GM23248 (cell line): Measurements from ENCODE around the gene MOB3B. TPM values are rescaled to one million over a fixed set of nuclear protein-coding genes. Genes with fewer than 3 reads are reported as not detected.

Experiments
- DNase-seq: peaks from one replicate; pipeline ENCODE4 v3.0.0-alpha.2; 2015
- H2AFZ ChIP-seq: fragments of 200-600 bp; sonication (generic); 2 replicates; pipeline ENCODE4 v1.6.1; 2016; ENCODE audit warnings: antibody characterized with exemption
- H3F3A ChIP-seq: fragments of 200-600 bp; sonication (generic); 2 replicates; pipeline ENCODE4 v1.6.1; 2016; ENCODE audit warnings: mild to moderate bottlenecking, antibody characterized with exemption, mixed run types; ENCODE audit not compliant: insufficient read depth
- H3K27ac ChIP-seq: fragments of 200-600 bp; sonication (generic); 2 replicates; pipeline ENCODE4 v1.5.1; 2016; ENCODE audit warnings: mild to moderate bottlenecking
- H3K27me3 ChIP-seq: fragments of 200-600 bp; sonication (generic); replicated peaks from 2 replicates; pipeline ENCODE4 v1.6.1; 2016; ENCODE audit warnings: mild to moderate bottlenecking; ENCODE audit not compliant: insufficient read depth
- H3K36me3 ChIP-seq: fragments of 200-600 bp; sonication (generic); 2 replicates; pipeline ENCODE4 v1.6.1; 2016; ENCODE audit warnings: low read depth, mild to moderate bottlenecking
- H3K4me1 ChIP-seq: fragments of 200-600 bp; sonication (generic); 2 replicates; pipeline ENCODE4 v1.6.1; 2016; ENCODE audit warnings: mild to moderate bottlenecking; ENCODE audit not compliant: insufficient read depth
- H3K4me2 ChIP-seq: fragments of 200-600 bp; sonication (generic); one replicate; pipeline ENCODE4 v1.6.1; 2016; ENCODE audit warnings: mild to moderate bottlenecking; ENCODE audit not compliant: unreplicated experiment
- H3K4me3 ChIP-seq: fragments of 200-600 bp; sonication (generic); 2 replicates; pipeline ENCODE4 v1.5.1; 2016; ENCODE audit warnings: mild to moderate bottlenecking
- H3K79me2 ChIP-seq: fragments of 200-600 bp; sonication (generic); 2 replicates; pipeline ENCODE4 v1.6.1; 2016; ENCODE audit warnings: mild to moderate bottlenecking; ENCODE audit not compliant: insufficient read depth
- H3K9ac ChIP-seq: fragments of 200-600 bp; sonication (generic); 2 replicates; pipeline ENCODE4 v1.6.1; 2016; ENCODE audit warnings: mild to moderate bottlenecking
- H3K9me2 ChIP-seq: fragments of 200-600 bp; sonication (generic); 2 replicates; pipeline ENCODE4 v1.6.1; 2016; ENCODE audit warnings: mixed run types, mild to moderate bottlenecking, moderate library complexity; ENCODE audit not compliant: insufficient read depth
- H3K9me3 ChIP-seq: fragments of 200-600 bp; sonication (generic); one replicate; pipeline ENCODE4 v1.6.1; 2017; ENCODE audit warnings: low read depth
- H4K20me1 ChIP-seq: fragments of 200-600 bp; sonication (generic); 2 replicates; pipeline ENCODE4 v1.6.0; 2016; ENCODE audit not compliant: insufficient read depth
- EZH2 ChIP-seq: fragments of 200-600 bp; sonication (generic); IDR thresholded peaks from 2 replicates; pipeline ENCODE4 v1.6.1; 2018; ENCODE audit warnings: antibody characterized with exemption, mild to moderate bottlenecking; ENCODE audit not compliant: insufficient read depth, poor library complexity, severe bottlenecking
- EZH2phosphoT487 ChIP-seq: fragments of 200-600 bp; sonication (generic); IDR thresholded peaks from 2 replicates; pipeline ENCODE4 v1.6.1; 2018; ENCODE audit warnings: antibody characterized with exemption, moderate library complexity, mild to moderate bottlenecking, low read depth; ENCODE audit not compliant: insufficient read depth
- WGBS, 2 experiments: methylation state at CpG; one replicate each; pipeline ENCODE4 v1.1.6; 2015 to 2017; ENCODE audit warnings: low lambda C conversion rate in 2 of 2, low coverage in 1 of 2; ENCODE audit errors: missing lambda C conversion rate in 2 of 2; 5-methylcytosine and 5-hydroxymethylcytosine counted together
- in situ Hi-C: fragments of 300-500 bp; cut with MboI; formaldehyde crosslinking; loops from 2 replicates; pipeline ENCODE4 v1.15.0; 2020
- polyA plus RNA-seq: library from polyadenylated mRNA; unstranded; fragments of >200 nt; fragmentation: Nextera tagmentation; extraction: Ambion mirVana; gene quantifications from 2 replicates; pipeline ENCODE4 v1.2.1, GENCODE V29; 2016
- total RNA-seq: library from RNA; depleted of rRNA; stranded (reverse); fragments of >200 nt; shearing (Covaris generic); gene quantifications from 2 replicates; pipeline ENCODE4 v1.2.3, GENCODE V29; 2014

MOB3B gene
- total and polyA plus RNA-seq, 2 experiments from 2014 or later: 0.06 TPM; not detected in 1

GRCh38 chr9:27514551-27514950 is 15.1 kb downstream of the MOB3B start:
- no peak overlapping the region for H3K9ac ChIP-seq
- H3K79me2 ChIP-seq: no peaks in the 10 kb centered on the region
- H3K4me1 ChIP-seq: peaks cover under 1% of the 10 kb centered on the region; the same call in 1 of the 2 replicates
- H4K20me1 ChIP-seq: no peaks in the 10 kb centered on the region
- no peak overlapping the region for H3K27ac ChIP-seq
- H3K4me2 ChIP-seq: no peak overlapping the region
- H3K27me3 ChIP-seq: no peaks in the 10 kb centered on the region
- no peak overlapping the region for H3K4me3 ChIP-seq
- TF ChIP-seq EZH2phosphoT487 (no peak), EZH2 (no peak)
- H3K9me2 ChIP-seq: no peaks in the 10 kb centered on the region
- 46 to 49% methylated on average over 2 of the region's 2 CpGs for WGBS, 2 experiments
- H3F3A ChIP-seq: no peaks in the 10 kb centered on the region
- DNase-seq: no peak
- in situ Hi-C loops: no loop called here
- H3K9me3 ChIP-seq: no peaks in the 10 kb centered on the region
- H3K36me3 ChIP-seq: no peaks in the 10 kb centered on the region
- no peak overlapping the region for H2AFZ ChIP-seq

GRCh38 chr9:27511771-27512170 is 17.8 kb downstream of the MOB3B start:
- H3K9me3 ChIP-seq: no peaks in the 10 kb centered on the region
- H3K4me3 ChIP-seq: no peak overlapping the region
- no peaks in the 10 kb centered on the region for H3K4me1 ChIP-seq
- TF ChIP-seq EZH2phosphoT487 (no peak), EZH2 (no peak)
- in situ Hi-C loops: no loop called here
- H4K20me1 ChIP-seq: no peaks in the 10 kb centered on the region
- no peaks in the 10 kb centered on the region for H3K79me2 ChIP-seq
- WGBS, 2 experiments: 39 to 61% methylated on average over 2 of the region's 2 CpGs
- no peak overlapping the region for H3K27ac ChIP-seq
- no peak overlapping the region for H3K4me2 ChIP-seq
- no peaks in the 10 kb centered on the region for H3F3A ChIP-seq
- H3K9ac ChIP-seq: no peak overlapping the region
- no peak overlapping the region for H2AFZ ChIP-seq
- no peaks in the 10 kb centered on the region for H3K27me3 ChIP-seq
- H3K36me3 ChIP-seq: no peaks in the 10 kb centered on the region
- H3K9me2 ChIP-seq: no peaks in the 10 kb centered on the region
- no peak for DNase-seq

GRCh38 chr9:27510780-27511179 is 18.8 kb downstream of the MOB3B start:
- no peaks in the 10 kb centered on the region for H3K79me2 ChIP-seq
- in situ Hi-C loops: no loop called here

GRCh38 chr9:27506981-27507380 is 22.6 kb downstream of the MOB3B start:
- Histone ChIP-seq H2AFZ (no peak overlapping the region), H3K9me3 (no peaks in the 10 kb centered on the region), H3K27ac (no peak overlapping the region), H3K4me1 (no peaks in the 10 kb centered on the region), H3K9ac (no peak overlapping the region), H3K4me2 (no peak overlapping the region), H3K79me2 (no peaks in the 10 kb centered on the region), H3K9me2 (no peaks in the 10 kb centered on the region), H3K27me3 (no peaks in the 10 kb centered on the region), H3F3A (no peaks in the 10 kb centered on the region), H3K4me3 (no peak overlapping the region), H3K36me3 (no peaks in the 10 kb centered on the region), H4K20me1 (no peaks in the 10 kb centered on the region)
- 14 to 25% methylated on average over 2 of the region's 2 CpGs for WGBS, 2 experiments
- in situ Hi-C loops: no loop called here
- no peak for TF ChIP-seq EZH2phosphoT487
- TF ChIP-seq EZH2: no peak
- DNase-seq: no peak

More at GRCh38 chr9:27510780-27511179, 18.8 kb downstream of the MOB3B start:
- no peaks in the 10 kb centered on the region for H3K36me3 ChIP-seq
- no peaks in the 10 kb centered on the region for H3K9me3 ChIP-seq
- no peaks in the 10 kb centered on the region for H3F3A ChIP-seq
- DNase-seq: no peak
- no peaks in the 10 kb centered on the region for H3K9me2 ChIP-seq
- 19 to 30% methylated on average over 2 of the region's 2 CpGs for WGBS, 2 experiments
- no peak overlapping the region for H3K4me3 ChIP-seq
- no peak overlapping the region for H3K4me2 ChIP-seq
- no peak for TF ChIP-seq EZH2
- H4K20me1 ChIP-seq: no peaks in the 10 kb centered on the region
- H3K9ac ChIP-seq: no peak overlapping the region
- no peak overlapping the region for H2AFZ ChIP-seq
- no peaks in the 10 kb centered on the region for H3K4me1 ChIP-seq
- H3K27me3 ChIP-seq: no peaks in the 10 kb centered on the region
- H3K27ac ChIP-seq: no peak overlapping the region

DNA sequence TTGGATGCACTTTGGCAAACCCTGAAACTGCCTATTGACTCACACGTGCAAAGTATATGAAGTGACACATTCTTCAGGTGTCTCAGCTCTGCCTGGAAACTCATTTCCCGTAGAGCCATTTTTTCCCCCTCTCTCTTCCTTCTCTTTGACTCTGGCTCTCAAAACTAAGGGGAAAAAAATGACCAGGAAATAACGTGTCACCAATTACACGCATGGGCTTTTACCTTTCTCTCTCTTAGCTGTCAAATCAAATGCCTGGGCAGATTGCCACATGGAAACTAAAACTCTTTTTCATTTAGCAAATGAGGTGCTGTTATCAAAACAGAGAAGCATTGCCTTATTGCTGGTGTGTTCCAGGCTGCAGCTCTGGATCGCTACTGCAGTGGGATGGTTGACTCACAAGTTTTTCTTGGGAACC is 23.9 kb downstream of the MOB3B start:
- Histone ChIP-seq H3K79me2 (no peaks in the 10 kb centered on the region), H3K4me3 (no peak overlapping the region)
- in situ Hi-C loops: no loop called here

More for the DNA sequence above, 23.9 kb downstream of the MOB3B start:
- no peak overlapping the region for H2AFZ ChIP-seq
- no peak for DNase-seq
- WGBS, 2 experiments: 67 to 72% methylated on average over 5 of the region's 5 CpGs
- no peaks in the 10 kb centered on the region for H3K27me3 ChIP-seq
- no peak overlapping the region for H3K27ac ChIP-seq
- no peaks in the 10 kb centered on the region for H3K4me1 ChIP-seq
- H4K20me1 ChIP-seq: no peaks in the 10 kb centered on the region
- no peak overlapping the region for H3K9ac ChIP-seq
- TF ChIP-seq EZH2 (no peak), EZH2phosphoT487 (no peak)
- no peaks in the 10 kb centered on the region for H3K9me2 ChIP-seq
- H3K9me3 ChIP-seq: no peaks in the 10 kb centered on the region
- no peak overlapping the region for H3K4me2 ChIP-seq
- no peaks in the 10 kb centered on the region for H3F3A ChIP-seq
- no peaks in the 10 kb centered on the region for H3K36me3 ChIP-seq
